GM19193 (cell line): Measurements from ENCODE around the gene WNT8B.

Experiments
- POLR2A ChIP-seq: IDR thresholded peaks from 4 replicates; pipeline ENCODE4 v1.6.1; 2011; ENCODE audit not compliant: insufficient read depth, insufficient read length; ENCODE audit errors: extremely low read depth

WNT8B gene

GRCh38 chr10:100520811-100521210 is 58.0 kb downstream of the WNT8B start:
- TF ChIP-seq POLR2A = no peak

GRCh38 chr10:100522107-100522801 is 59.4 kb downstream of the WNT8B start:
- no peak for TF ChIP-seq POLR2A

- no peak for TF ChIP-seq POLR2A
Measured at GRCh38 chr10:100522945-100523344, 60.1 kb downstream of the WNT8B start.

- TF ChIP-seq POLR2A = no peak
Measured at GRCh38 chr10:100524206-100524605, 61.4 kb downstream of the WNT8B start.

- TF ChIP-seq POLR2A = no peak
Measured at GRCh38 chr10:100524638-100525037, 61.8 kb downstream of the WNT8B start.

- TF ChIP-seq POLR2A = no peak
Measured at GRCh38 chr10:100528123-100528886, 65.5 kb downstream of the WNT8B start.

GRCh38 chr10:100528921-100529474 is 66.2 kb downstream of the WNT8B start:
- no peak for TF ChIP-seq POLR2A

GRCh38 chr10:100529475-100530298 is 66.9 kb downstream of the WNT8B start, which contains the start of gene NDUFB8:
NDUFB8 (minus strand) TSS chr10:100529871; CDS start chr10:100529851, 20 bp downstream.
- TF ChIP-seq POLR2A = peak; percentile 85

- TF ChIP-seq POLR2A = no peak
Measured at GRCh38 chr10:100531761-100532160, 69.0 kb downstream of the WNT8B start.
